Astrocyte of the spinal cord (primary cell): ENCODE results near the gene SPSB3.

Source experiments
- DNase-seq: peaks from one replicate; pipeline ENCODE4 v3.0.0; 2011; ENCODE audit warnings: low read depth, low spot score
- H3K4me3 ChIP-seq: 2 replicates; pipeline ENCODE4 v1.5.1; 2011; ENCODE audit warnings: low read depth, mild to moderate bottlenecking, low read length, moderate library complexity
- in situ Hi-C: cut with HindIII; loops from 2 replicates; pipeline ENCODE4 v1.10.0; 2017; ENCODE audit warnings: low sequenced_read_pairs
- TF ChIP-seq, protein P1 (sequence below): IDR thresholded peaks from 2 replicates; pipeline ENCODE4 v1.5.1; 2012; ENCODE audit warnings: low read depth, mild to moderate bottlenecking, low read length, inconsistent platforms

The SPSB3 gene

DNA sequence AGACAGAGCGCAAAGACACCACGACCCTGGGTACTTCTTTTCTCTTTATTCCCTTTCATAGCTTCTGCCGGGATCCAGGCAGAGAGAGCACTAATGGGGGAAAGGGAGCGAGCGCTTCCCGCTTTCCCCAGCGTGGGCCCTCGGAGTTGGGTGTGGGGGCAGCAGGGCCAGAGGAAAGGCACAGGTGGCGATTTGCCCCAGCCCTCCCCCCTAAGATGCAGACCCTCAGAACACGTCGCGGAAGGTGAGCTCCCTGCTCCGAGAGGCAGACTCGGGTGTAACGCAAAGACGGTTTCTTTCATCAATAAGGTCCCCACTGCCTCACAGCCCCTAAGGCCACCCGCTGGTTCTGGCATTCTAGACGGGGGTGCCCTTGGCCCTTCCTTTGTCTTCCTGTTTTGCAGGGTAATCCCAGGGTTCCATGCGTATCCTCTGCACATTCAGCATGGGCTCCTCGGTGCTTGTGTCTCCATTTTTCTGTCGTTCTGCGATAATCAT lies 10.5 kb downstream of the SPSB3 start:
- in situ Hi-C loops = no loop called here
- TF ChIP-seq, protein P1, sequence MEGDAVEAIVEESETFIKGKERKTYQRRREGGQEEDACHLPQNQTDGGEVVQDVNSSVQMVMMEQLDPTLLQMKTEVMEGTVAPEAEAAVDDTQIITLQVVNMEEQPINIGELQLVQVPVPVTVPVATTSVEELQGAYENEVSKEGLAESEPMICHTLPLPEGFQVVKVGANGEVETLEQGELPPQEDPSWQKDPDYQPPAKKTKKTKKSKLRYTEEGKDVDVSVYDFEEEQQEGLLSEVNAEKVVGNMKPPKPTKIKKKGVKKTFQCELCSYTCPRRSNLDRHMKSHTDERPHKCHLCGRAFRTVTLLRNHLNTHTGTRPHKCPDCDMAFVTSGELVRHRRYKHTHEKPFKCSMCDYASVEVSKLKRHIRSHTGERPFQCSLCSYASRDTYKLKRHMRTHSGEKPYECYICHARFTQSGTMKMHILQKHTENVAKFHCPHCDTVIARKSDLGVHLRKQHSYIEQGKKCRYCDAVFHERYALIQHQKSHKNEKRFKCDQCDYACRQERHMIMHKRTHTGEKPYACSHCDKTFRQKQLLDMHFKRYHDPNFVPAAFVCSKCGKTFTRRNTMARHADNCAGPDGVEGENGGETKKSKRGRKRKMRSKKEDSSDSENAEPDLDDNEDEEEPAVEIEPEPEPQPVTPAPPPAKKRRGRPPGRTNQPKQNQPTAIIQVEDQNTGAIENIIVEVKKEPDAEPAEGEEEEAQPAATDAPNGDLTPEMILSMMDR = no peak
- no peak for DNase-seq
- H3K4me3 ChIP-seq = peak overlapping the region; percentile 72

DNA sequence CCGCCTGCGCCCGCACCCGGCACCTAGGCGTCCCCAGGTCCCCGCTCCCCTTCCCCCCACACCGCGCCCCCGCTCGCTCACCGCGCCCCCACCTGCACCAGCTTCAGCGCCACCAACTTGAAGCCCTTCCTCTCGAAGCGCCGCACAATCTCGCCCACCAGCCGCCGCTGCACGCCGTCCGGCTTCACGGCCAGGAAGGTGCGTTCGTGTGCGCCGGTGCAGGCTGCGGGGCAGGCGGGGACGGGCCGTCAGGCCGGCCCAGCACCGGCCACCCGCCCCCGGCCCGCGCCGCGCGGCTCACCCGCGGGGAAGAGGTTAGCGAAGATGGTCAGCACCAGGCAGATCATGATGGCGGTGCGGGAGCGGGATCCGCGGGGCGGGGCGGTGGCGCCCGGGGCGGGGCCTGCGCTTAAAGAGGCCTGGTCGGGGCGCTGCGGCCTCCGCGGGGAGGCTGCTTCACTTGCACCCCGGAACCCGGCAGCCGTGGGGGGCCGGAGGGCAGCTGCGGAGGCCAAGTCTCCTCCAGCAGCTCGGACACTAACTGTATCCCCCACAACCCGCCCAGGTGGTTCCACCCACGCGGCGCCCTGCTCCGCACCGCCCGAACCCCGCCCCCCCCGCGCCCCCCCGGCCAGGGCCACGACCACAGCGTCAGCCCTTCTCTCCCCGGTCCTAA lies 11.0 kb downstream of the SPSB3 start, which contains the start of gene NME3:
TSS of gene NME3 (minus strand) at position 356 of the 676 bp plus-strand sequence. CDS start at position 347, 9 bp downstream.
- peak; percentile 69 for DNase-seq
- TF ChIP-seq, protein P1 = no peak
- in situ Hi-C loops = no loop called here
- peak within 1 kb of the TSS; percentile 72 for H3K4me3 ChIP-seq

DNA sequence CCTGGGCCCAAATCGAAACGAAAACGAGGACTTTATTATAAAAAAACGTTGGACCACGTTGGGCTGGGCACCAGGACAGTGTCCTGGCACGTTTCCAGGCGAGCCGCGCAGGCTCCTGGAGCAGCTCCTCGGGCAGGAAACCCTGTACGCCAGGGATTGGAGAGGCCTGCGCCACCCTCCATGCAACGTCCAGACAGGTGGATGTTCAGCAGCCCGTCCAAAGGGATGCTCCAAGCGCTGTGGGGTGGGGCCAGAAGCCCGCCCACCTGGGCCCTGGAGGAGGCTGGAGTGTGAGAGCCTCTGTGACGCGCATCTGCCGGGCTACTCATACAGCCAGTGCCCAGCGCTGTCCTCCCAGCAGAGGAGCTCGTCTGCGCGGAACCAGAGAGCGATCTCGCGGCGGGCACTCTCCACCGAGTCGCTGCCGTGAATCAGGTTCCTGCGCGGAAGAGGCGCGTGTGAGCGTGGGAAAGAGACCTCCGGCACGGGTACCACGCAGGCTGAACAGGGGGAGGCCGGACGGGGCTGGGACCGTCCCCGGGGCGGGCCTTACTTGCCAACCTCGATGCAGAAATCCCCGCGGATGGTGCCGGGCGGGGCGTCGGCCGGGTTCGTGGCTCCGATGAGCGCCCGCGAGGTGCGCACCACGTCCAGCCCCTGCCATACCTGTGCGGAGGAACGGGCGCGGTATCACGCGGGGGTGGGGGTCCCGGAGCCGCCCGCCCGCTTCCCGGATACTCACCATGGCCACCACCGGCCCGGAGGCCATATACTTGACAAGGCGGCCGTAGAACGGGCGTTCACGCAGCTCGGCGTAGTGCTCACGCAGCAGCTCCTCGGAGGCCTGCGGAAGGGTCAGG lies 11.8 kb downstream of the SPSB3 start:
- TF ChIP-seq, protein P1 = no peak
- in situ Hi-C loops = no loop called here
- H3K4me3 ChIP-seq = peak overlapping the region; percentile 72
- DNase-seq = peak; percentile 50

DNA sequence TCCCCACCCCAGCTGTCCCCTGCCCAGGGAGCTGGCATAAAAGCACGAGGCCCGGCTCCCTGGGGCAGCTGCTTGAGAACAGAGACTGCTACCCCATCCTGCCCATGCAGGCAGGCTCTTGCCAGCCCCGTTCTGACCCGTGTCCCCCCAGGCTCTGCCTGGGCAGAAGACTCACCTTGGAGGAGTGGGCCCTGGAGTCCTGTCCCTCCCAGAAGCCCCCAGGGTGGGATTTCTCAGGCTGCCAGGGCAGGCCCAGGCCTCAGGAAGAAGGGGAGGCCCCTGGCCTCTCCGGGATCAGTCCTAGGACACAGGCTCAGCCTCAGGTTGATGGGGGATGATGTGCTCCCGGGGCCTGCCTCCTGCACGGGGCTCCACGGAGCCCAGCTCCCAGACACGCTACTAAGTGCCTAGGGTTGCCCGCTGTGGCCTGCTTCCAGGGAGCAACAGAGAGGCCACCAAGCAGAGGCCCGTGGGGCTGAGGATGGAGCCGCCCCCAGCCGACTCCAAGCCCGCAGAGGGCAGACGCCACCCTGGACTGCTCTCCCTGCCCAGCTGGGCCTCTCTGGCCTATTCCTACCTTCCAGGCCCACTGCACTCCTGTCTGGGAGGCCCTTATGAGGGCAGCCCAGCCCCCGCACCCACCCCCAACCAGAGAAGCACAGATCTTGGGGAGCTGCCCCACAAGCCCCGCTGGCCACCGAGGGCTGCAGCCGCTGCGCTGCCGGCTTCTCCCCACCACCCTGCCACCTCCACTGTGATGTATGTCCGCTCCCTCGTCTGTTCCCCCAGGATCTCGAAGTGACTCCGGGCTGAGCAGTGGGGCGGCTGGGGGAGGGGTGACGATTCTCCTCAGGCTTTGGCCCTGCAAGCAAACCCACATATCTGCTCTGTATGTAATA lies 12.7 kb downstream of the SPSB3 start:
- in situ Hi-C loops = no loop called here
- TF ChIP-seq, protein P1 = no peak
- H3K4me3 ChIP-seq = no peak overlapping the region
- no peak for DNase-seq

DNA sequence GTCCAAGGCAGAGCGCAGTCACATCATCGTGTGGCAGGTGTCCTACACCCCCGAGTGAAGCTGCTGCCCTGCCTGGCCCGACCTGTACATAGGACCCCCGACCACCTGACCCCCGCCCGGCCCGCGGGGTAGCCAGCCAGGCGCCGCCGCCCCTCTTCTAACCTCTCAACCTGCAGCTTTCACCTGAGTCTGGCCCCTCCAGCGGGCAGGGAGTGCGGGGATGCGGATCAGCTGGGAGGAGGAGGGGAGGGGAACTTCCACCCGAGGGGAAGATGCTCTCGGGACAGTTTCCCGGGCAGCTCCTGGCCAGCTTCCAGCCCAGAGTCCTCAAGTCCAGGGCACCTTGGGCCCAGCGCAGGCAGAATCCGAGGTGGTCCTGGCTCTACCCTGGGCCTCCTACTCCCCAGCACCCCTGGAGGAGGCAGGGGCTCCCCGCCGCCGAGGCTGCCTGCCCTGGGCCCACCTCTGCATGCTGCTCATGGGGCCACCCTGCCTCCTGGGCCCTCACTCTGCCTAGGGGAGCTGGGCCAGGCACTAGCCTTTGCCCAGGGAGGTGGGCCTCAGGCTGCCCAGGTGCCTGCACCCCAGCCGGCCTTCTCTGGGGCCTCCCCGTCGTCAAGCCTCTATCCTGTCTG lies 13.5 kb downstream of the SPSB3 start:
- TF ChIP-seq, protein P1 = no peak
- H3K4me3 ChIP-seq = no peak overlapping the region
- in situ Hi-C loops = no loop called here
- DNase-seq = no peak
